ENCODE results near the gene ZNF581.

DNA sequence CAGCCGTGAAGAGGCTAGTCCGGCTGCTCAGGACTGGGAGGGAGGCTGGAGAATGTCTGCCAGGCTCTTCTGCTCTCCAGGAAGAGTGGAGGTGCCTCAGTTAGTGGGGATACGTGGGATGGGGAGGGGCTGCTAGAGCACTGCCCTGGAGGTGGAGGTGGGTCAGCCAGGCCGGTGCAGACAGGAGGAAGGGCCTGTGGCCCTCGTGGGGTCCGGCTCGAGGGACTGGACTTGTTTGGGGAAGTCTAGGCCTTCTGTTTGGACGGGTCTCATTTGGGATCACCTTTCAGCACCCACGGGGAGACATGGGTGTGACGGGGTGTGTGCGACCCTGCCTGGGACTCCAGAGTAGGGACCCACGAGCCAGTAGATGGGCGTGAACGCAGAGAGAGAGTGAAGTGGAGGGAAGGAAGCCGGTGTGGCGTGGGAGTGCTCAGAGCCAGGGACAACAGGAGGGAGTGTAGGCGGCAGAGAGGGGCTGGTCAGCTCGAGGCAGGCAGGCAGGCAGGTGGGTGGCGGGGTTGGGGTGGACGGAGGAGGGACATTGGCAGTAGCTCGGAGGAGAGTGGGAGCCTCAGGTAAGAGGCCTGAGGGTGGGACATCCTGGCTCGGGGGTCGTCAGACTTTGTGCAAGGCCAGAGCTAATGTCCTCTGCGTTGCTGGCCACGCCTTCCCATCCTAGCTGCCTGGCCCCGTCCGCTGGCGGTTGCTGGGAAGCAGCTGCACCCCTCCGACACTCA lies 43.0 kb downstream of the ZNF581 start:
- TF ChIP-seq CTCF (IDR thresholded peaks at IDR 0.05) (no peak), POLR2A (IDR thresholded peaks at IDR 0.05) (no peak), EP300 (IDR thresholded peaks at IDR 0.05) (no peak)

All from tibial nerve (tissue), 4 donors.